Measurements from ENCODE around the gene LYPLA2. TPM values are rescaled to one million over a fixed set of nuclear protein-coding genes. Genes with fewer than 3 reads are reported as not detected.
A peak's percentile ranks its signal among the peaks of the same experiment; 100 is the strongest.
"Not testable (repeated sequence)": the region's sequence is repeated elsewhere in the genome, so short reads cannot be mapped to it uniquely, and the experiment has no call there.

Gene LYPLA2
- total RNA-seq, 1 experiment from 2014 or later = 66.8 TPM

DNA sequence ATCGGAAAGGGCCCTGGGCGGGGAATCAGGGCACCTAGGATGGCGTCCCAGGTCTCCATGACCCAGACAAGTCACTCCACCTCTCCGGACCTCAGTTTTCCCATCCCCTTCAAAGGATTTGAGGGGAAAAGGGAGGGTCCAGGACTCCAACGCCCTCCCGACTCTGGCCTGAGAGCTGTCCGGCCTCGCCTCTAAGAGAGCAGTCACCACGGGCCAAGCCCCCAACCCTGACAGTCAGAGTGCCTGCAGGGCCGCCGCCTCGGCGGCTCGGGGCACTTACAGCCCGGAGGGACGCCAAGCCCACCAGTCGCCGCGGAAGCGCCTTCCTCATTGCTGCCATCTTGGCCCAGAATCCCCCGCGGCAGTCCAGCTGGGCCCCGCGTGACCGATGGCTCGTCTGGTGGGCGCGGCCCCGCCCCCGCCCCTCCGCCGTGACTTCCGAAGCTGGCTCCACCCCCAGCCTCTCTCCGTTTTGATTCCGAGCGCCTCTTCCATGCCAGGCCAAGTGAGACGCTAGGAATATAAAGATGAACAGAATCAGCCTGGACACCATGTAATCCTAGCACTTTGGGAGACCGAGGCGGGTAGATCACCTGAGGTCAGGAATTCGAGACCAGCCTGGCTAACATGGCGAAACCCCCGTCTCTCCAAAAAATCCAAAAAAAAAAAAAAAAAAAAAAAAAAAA, 34.3 kb downstream of the LYPLA2 start, which contains the start of gene HMGCL:
HMGCL (minus strand) TSS at position 354 of the 686 bp plus-strand sequence; CDS start at position 340, 14 bp downstream.
- no peaks in the 10 kb centered on the region for H3K4me1 ChIP-seq
- H3K36me3 ChIP-seq = no peaks in the 10 kb centered on the region
- peak within 1 kb of the TSS; percentile 80 for H3K27ac ChIP-seq
- no peaks in the 10 kb centered on the region for H3K9me3 ChIP-seq (replicated peaks)
- no peaks in the 10 kb centered on the region for H3K27me3 ChIP-seq
- peak; percentile 93 to 95 for DNase-seq
- peak within 1 kb of the TSS; percentile 92 for H3K4me3 ChIP-seq

DNA sequence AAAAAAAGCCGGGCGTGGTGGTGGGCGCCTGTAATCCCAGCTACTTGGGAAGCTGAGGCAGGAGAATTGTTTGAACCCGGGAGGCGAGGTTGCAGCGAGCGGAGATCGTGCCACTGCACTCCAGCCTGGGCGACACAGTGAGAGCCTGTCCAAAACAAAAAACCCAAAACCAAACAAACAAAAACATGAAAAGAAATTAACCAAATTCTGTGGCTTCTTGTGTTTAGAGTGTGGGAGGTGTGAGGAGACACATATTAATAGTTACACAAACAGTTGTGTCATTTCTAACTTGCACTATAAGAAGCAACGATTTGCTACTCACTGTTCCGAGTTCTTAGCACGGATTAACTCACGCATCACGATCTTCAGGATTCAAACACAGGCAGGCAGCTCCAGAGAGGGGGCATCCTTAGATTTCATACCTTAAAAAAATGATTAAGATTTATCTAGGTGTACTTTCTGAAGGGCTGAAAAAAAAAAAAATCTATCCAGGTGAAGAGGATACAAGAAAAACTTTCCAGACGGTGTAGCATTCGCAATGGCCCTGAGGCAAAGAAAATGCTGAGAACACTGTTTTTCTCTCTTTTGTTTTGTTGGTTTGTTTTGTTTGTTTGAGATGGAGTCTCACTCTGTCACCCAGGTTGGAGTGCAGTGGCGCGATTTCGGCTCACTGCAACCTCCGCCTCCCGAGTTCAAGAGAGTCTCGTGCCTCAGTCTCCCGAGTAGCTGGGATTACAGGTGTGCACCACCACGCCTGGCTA, 35.0 kb downstream of the LYPLA2 start:
- H3K4me1 ChIP-seq = no peaks in the 10 kb centered on the region
- DNase-seq = no peak
- no peaks in the 10 kb centered on the region for H3K36me3 ChIP-seq
- no peaks in the 10 kb centered on the region for H3K9me3 ChIP-seq (replicated peaks)
- peak overlapping the region; percentile 92 for H3K4me3 ChIP-seq
- H3K27me3 ChIP-seq = no peaks in the 10 kb centered on the region; the same call in 1 of the 2 replicates
- H3K27ac ChIP-seq = no peak overlapping the region; the same call in 1 of the 2 replicates

DNA sequence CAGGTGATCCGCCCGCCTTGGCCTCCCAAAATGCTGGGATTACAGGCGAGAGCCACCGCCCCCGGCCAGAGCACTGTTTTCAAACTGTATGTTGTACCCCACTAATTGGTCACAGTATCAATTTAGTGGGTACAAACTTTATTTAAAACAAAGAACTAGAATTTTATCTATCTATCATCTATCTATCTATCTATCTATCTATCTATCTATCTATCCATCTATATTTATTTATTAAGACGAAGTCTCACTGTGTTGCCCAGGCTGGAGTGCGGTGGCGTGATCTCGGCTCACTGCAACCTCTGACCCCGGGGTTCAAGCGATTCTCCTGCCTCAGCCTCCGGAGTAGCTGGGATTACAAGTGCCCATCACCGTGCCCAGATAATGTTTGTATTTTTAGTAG, 35.6 kb downstream of the LYPLA2 start:
- H3K36me3 ChIP-seq; H3K4me1 ChIP-seq; H3K27ac ChIP-seq; DNase-seq; H3K9me3 ChIP-seq (replicated peaks); H3K27me3 ChIP-seq; H3K4me3 ChIP-seq: not testable (repeated sequence)

DNA sequence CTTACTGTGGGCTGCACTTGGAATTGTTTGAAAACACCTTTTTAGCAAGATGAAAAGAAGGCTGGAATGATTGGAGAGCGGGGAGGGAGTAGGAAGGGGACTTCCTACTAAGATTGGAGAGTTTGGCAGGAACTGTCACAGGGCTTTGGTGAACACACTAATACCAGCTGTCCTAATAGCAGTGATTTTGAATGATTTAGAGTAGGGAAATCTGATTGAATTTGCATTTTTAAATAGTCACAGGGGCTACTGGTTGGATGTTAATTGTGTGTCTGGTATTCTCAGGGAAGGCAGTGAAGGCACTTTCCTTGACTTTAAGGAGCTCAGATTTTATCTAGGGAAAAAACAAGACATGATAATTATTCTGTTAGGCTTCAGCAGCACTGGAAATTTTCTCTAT, 36.8 kb downstream of the LYPLA2 start:
- Histone ChIP-seq H3K36me3 (no peaks in the 10 kb centered on the region), H3K27me3 (peaks cover 4% of the 10 kb centered on the region; the same call in 1 of the 2 replicates), H3K4me1 (no peaks in the 10 kb centered on the region), H3K4me3 (no peak overlapping the region), H3K9me3 (replicated peaks) (no peaks in the 10 kb centered on the region), H3K27ac (no peak overlapping the region)
- no peak for DNase-seq

DNA sequence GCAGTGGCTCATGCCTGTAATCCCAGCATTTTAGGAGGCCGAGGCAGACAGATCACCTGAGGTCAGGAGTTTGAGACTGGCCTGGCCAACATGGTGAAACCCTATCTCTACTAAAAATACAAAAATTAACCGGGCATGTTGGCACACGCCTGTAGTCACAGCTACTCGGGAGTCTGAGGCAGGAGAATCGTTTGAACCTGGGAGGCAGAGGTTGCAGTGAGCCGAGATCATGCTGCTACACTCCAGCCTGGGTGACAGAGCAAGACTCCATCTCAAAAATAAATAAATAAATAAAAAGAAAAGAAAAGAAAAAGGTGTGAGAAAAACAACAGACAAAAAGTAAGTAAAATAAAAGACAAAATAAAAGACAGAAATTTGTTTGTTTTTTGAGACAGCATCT, 43.2 kb downstream of the LYPLA2 start:
- peaks cover 19% of the 10 kb centered on the region for H3K27me3 ChIP-seq
- H3K9me3 ChIP-seq (replicated peaks); DNase-seq; H3K4me3 ChIP-seq; H3K4me1 ChIP-seq; H3K36me3 ChIP-seq; H3K27ac ChIP-seq: not testable (repeated sequence)

DNA sequence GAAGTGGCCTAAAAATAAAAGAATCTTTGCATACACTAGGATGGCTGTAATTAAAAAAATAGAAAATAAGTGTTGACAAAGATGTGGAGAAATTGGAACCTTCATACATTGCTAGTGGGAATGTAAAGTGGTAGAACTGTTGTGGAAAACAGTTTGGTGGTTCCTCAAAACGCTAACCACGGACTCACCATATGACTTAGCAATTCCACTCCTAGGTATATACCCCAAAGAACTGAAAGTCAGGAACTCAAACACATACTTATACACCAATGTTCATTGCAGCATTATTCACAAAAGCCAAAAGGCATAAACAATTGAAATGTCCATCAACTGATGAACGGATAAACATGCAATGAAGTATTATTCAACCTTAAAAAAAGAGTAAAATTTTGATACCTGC, 45.1 kb downstream of the LYPLA2 start:
- no peak for DNase-seq

DNA sequence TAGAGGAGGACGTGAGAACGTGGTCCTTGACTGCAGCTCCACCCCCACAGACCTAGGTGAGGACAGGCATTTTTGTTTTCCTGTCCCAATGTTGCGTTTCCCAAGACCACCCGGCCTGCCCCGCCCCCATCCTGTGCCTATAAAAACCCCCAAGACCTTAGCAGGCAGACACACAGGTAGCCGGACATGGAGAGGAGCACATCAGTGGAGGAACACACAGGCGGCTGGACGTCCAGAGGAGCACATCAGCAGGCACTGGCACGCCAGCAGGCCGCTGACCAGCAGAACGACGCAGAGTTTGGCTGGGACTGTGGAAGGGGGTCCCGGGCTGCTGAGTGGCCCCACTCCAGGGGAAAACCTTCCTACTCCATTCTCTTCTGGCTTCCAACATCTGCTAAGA, 47.0 kb downstream of the LYPLA2 start:
- H3K4me1 ChIP-seq = no peaks in the 10 kb centered on the region; the same call in 1 of the 2 replicates
- peaks cover 21% of the 10 kb centered on the region for H3K27me3 ChIP-seq
- DNase-seq = no peak
- no peaks in the 10 kb centered on the region; the same call in none of the 2 replicates for H3K9me3 ChIP-seq (replicated peaks)
- no peak overlapping the region for H3K4me3 ChIP-seq
- H3K27ac ChIP-seq = no peak overlapping the region
- no peaks in the 10 kb centered on the region; the same call in 1 of the 2 replicates for H3K36me3 ChIP-seq

More for the DNA sequence above, 45.1 kb downstream of the LYPLA2 start:
- Histone ChIP-seq H3K27me3 (peaks cover 19% of the 10 kb centered on the region), H3K27ac (no peak overlapping the region), H3K9me3 (replicated peaks) (no peaks in the 10 kb centered on the region; the same call in 1 of the 2 replicates), H3K4me1 (no peaks in the 10 kb centered on the region; the same call in 1 of the 2 replicates), H3K4me3 (no peak overlapping the region), H3K36me3 (no peaks in the 10 kb centered on the region; the same call in 1 of the 2 replicates)

DNA sequence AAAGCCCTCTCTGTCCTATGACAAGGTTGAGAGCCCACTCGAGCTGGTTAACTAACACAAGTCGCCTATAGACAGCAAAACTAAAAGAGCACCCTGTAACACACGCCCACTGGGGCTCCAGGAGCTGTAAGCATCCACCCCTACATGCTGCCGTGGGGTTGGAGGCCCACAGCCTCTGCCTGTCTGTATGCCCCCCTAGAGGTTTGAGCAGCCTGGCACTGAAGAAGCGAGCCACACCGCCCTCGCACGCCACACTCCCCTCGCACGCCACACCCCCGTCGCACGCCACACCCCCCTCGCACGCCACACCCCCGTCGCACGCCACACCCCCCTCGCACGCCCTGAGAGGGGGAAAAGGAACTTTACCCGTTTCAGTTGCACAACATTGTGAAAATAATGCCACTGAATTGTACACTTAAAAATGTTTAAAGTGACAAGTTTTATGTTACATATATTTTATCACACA, 47.5 kb downstream of the LYPLA2 start:
- DNase-seq = peak; percentile 68 to 71
- Histone ChIP-seq H3K27ac (no peak overlapping the region), H3K36me3 (no peaks in the 10 kb centered on the region), H3K27me3 (peaks cover 17% of the 10 kb centered on the region), H3K9me3 (replicated peaks) (no peaks in the 10 kb centered on the region; the same call in none of the 2 replicates), H3K4me1 (no peaks in the 10 kb centered on the region; the same call in 1 of the 2 replicates), H3K4me3 (peak overlapping the region; percentile 36)

DNA sequence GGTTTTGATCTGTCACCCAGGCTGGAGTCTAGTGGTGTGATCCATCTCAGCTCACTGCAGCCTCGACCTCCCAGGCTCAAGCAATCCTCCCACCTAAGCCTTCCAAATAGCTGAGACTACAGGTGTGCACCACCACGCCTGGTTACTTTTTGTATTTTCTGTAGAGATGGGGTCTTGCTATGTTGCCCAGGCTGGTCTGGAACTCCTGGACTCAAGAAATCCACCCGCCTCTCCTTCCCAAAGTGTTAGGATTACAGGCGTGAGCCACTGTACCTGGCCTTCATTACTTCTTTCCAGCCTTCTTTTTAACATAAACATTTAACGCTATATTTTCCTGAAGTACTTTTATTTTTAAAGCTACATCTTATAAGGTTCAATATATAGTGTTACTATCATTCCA, 52.7 kb downstream of the LYPLA2 start:
- DNase-seq = no peak
- H3K27me3 ChIP-seq = peaks cover 17% of the 10 kb centered on the region
- H3K9me3 ChIP-seq (replicated peaks) = no peaks in the 10 kb centered on the region; the same call in 1 of the 2 replicates
- H3K4me1 ChIP-seq = no peaks in the 10 kb centered on the region
- no peaks in the 10 kb centered on the region for H3K36me3 ChIP-seq
- no peak overlapping the region for H3K4me3 ChIP-seq
- H3K27ac ChIP-seq = no peak overlapping the region

Other genes starting within 250 kb of the LYPLA2 start
- gene ID3, start 231.6 kb upstream of the LYPLA2 start, total RNA-seq (2014; rRNA removed; shearing (Covaris generic)) = 332 and 336 TPM in 2 replicates
- 3,637 and 3,779 TPM in 2 replicates for gene RPL11, start 99.3 kb upstream of the LYPLA2 start, total RNA-seq (2014; rRNA removed; shearing (Covaris generic))
- gene ELOA, start 47.7 kb upstream of the LYPLA2 start, total RNA-seq (2014; rRNA removed; shearing (Covaris generic)) = 62.4 and 65.9 TPM in 2 replicates
- 50.2 and 53.1 TPM in 2 replicates for gene PITHD1, start 12.7 kb upstream of the LYPLA2 start, total RNA-seq (2014; rRNA removed; shearing (Covaris generic))
- gene GALE, start 9.6 kb downstream of the LYPLA2 start, total RNA-seq (2014; rRNA removed; shearing (Covaris generic)) = 31.5 and 34.9 TPM in 2 replicates
- gene HMGCL, start 34.3 kb downstream of the LYPLA2 start, total RNA-seq (2014; rRNA removed; shearing (Covaris generic)) = 8.8 and 9.2 TPM in 2 replicates
- 0.18 TPM in 1 of 2 replicates, not detected in the other for gene FUCA1, start 77.1 kb downstream of the LYPLA2 start, total RNA-seq (2014; rRNA removed; shearing (Covaris generic))
- gene CNR2, start 122.2 kb downstream of the LYPLA2 start, total RNA-seq (2014; rRNA removed; shearing (Covaris generic)) = not detected in 2 replicates
- gene PNRC2, start 168.7 kb downstream of the LYPLA2 start, total RNA-seq (2014; rRNA removed; shearing (Covaris generic)) = 131 and 145 TPM in 2 replicates
- 195 and 245 TPM in 2 replicates for gene SRSF10, start 189.2 kb downstream of the LYPLA2 start, total RNA-seq (2014; rRNA removed; shearing (Covaris generic))